Tibial nerve (tissue), 4 donors: ENCODE results near the gene ARSB.

Source experiments
- CTCF ChIP-seq, 5 experiments: fragments of 200-600 bp in 3 of 5; fragments of 450-650 bp in 2 of 5; sonication (generic) in 3 of 5; IDR thresholded peaks; one replicate each; pipeline ENCODE4 v1.5.1; 2016 to 2019; ENCODE audit warnings: antibody characterized with exemption in 5 of 5, mild to moderate bottlenecking in 3 of 5, moderate library complexity in 2 of 5
- EP300 ChIP-seq, 2 donors: sonication (generic); formaldehyde crosslinking; IDR thresholded peaks; one replicate each; pipeline ENCODE4 v1.6.1; 2017; ENCODE audit warnings: antibody characterized with exemption in 2 of 2, mild to moderate bottlenecking in 1 of 2
- POLR2A ChIP-seq, 2 donors: fragments of 450-650 bp; IDR thresholded peaks; one replicate each; pipeline ENCODE4 v1.6.1; 2017; ENCODE audit warnings: antibody characterized with exemption in 2 of 2, mild to moderate bottlenecking in 2 of 2, moderate library complexity in 2 of 2

- TF ChIP-seq CTCF (IDR thresholded peaks at IDR 0.05) (no peak), POLR2A (IDR thresholded peaks at IDR 0.05) (no peak), EP300 (IDR thresholded peaks at IDR 0.05) (no peak)
These were observed 205.8 kb downstream of the ARSB start for GRCh38 chr5:78779262-78779661.
